ENCODE results near the gene LEP.

DNA sequence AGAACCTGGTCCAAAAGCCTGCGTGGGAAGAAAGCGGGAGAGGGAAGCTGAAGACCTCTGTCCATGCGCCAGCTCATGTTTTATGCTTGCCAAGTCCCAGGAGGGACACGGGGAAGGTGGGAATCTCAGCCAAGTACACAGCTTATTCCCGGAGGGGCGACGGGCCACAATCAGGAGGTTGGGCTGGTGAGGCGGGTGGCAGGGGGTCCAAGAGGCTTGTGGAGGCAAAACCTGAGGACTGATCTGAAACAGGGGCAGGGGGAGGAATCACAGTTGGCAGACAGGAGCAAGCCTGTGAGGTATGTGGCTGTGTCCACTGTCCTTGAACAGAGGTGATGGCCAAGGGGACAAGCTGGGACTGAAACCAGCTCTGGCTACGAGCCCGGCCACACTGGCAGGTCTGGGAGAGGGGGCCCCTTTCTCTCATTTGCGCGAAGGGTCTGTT lies 38.0 kb upstream of the LEP start:
- TF ChIP-seq, protein P1, sequence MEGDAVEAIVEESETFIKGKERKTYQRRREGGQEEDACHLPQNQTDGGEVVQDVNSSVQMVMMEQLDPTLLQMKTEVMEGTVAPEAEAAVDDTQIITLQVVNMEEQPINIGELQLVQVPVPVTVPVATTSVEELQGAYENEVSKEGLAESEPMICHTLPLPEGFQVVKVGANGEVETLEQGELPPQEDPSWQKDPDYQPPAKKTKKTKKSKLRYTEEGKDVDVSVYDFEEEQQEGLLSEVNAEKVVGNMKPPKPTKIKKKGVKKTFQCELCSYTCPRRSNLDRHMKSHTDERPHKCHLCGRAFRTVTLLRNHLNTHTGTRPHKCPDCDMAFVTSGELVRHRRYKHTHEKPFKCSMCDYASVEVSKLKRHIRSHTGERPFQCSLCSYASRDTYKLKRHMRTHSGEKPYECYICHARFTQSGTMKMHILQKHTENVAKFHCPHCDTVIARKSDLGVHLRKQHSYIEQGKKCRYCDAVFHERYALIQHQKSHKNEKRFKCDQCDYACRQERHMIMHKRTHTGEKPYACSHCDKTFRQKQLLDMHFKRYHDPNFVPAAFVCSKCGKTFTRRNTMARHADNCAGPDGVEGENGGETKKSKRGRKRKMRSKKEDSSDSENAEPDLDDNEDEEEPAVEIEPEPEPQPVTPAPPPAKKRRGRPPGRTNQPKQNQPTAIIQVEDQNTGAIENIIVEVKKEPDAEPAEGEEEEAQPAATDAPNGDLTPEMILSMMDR (IDR thresholded peaks at IDR 0.05): no peak
- no peak for TF ChIP-seq EP300 (IDR thresholded peaks at IDR 0.05)
